ENCODE measurements around the gene AMN. TPM values are rescaled to one million over a fixed set of nuclear protein-coding genes. Genes with fewer than 3 reads are reported as not detected.

Gene AMN
- total RNA-seq, 1 experiment from 2014 or later, result not detected

DNA sequence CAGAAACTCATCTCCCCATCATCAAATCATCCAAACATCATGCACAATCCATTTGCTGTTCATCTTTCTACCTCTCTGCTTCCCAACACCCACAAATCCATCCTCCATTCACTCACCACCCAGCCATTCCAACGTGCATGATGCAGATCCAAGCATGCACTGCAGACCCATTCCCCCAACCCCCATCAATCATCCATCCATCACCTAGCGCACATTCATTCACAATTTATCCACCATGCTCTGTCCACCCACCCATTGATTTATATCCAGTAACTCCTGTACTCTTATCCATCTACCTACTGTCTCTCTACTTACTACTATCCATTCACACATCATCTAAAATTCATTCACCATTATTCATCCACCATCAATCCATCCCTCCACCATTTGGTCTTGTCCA is 4.0 kb upstream of the AMN start:
- TF ChIP-seq, protein P1, sequence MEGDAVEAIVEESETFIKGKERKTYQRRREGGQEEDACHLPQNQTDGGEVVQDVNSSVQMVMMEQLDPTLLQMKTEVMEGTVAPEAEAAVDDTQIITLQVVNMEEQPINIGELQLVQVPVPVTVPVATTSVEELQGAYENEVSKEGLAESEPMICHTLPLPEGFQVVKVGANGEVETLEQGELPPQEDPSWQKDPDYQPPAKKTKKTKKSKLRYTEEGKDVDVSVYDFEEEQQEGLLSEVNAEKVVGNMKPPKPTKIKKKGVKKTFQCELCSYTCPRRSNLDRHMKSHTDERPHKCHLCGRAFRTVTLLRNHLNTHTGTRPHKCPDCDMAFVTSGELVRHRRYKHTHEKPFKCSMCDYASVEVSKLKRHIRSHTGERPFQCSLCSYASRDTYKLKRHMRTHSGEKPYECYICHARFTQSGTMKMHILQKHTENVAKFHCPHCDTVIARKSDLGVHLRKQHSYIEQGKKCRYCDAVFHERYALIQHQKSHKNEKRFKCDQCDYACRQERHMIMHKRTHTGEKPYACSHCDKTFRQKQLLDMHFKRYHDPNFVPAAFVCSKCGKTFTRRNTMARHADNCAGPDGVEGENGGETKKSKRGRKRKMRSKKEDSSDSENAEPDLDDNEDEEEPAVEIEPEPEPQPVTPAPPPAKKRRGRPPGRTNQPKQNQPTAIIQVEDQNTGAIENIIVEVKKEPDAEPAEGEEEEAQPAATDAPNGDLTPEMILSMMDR (IDR thresholded peaks at IDR 0.05; ENCODE audit: unreplicated experiment), result no peak
- DNase-seq (ENCODE audit: unreplicated experiment), result no peak
- CTCF ChIA-PET, result interaction anchor here (0.6 kb wide), 2 partner anchors 93 to 197 kb away, joined by 4 to 5 read pairs; no protein-coding TSS in a partner anchor
- intact Hi-C loops (cut with micrococcal nuclease), result no loop called here
- no TSS peak for BruUV-seq (replicated peaks)
- Mint-ChIP-seq H3K27me3 (ENCODE audit: insufficient read depth, unreplicated experiment) (no peaks in the 10 kb centered on the region), H3K36me3 (ENCODE audit: insufficient read depth, unreplicated experiment) (peaks cover 5% of the 10 kb centered on the region), H3K27ac (ENCODE audit: low read depth, unreplicated experiment) (no peak overlapping the region), H3K4me3 (ENCODE audit: unreplicated experiment) (no peak overlapping the region), H3K4me1 (ENCODE audit: insufficient read depth, unreplicated experiment) (no peaks in the 10 kb centered on the region), H3K9me3 (ENCODE audit: unreplicated experiment) (no peaks in the 10 kb centered on the region)
- POLR2A ChIA-PET, result interaction anchor here (0.6 kb wide), 2 partner anchors 96 to 315 kb away, joined by 3 read pairs; no protein-coding TSS in a partner anchor

DNA sequence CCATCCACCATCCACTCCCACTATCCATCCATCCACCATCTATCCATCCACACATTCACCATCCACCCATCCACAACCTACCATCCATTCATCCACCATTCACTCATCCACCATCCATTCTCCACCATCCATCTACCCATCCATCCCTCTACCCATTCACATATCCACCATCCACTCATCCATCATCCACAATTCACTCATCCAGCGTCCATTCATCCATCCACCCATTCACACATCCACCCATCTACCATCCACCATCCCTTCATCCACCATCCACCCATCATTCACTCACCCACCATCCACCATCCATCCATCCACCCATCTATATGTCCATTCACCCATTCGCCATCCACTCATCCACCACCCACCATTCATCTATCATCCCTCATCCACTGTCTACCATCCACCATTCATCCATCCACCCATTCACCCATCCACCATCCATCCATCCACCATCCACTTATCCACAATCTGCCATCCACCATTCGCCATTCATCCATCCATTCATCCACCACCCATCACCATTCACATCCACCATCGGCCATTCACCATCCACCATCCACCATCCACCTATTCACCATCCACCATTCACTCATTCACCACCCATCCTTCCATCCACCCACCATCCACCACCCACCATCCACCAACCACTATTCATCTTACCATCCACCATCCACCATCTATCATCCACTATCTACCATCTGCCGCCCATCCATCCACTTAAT is 2.0 kb upstream of the AMN start:
- CTCF ChIA-PET, result no interaction called here
- BruUV-seq (replicated peaks), result no TSS peak
- no peak overlapping the region for H3K27ac Mint-ChIP-seq (ENCODE audit: low read depth, unreplicated experiment)

DNA sequence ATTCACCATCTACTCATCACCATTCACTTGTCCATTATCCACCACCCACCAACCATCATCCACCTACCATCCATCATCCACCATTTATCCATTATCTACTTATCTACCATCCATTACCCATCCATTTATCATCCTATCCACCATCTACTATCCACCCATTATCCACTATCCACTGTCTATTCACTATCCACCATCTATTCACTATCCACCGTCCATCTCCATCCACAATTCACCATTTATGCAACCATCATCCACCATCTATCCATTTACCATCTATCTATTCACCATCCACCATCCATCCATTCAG is 1.5 kb upstream of the AMN start:
- Mint-ChIP-seq H3K27ac (ENCODE audit: low read depth, unreplicated experiment) (no peak overlapping the region), H3K9me3 (ENCODE audit: unreplicated experiment) (no peaks in the 10 kb centered on the region), H3K4me3 (ENCODE audit: unreplicated experiment) (no peak overlapping the region), H3K36me3 (ENCODE audit: insufficient read depth, unreplicated experiment) (no peaks in the 10 kb centered on the region), H3K27me3 (ENCODE audit: insufficient read depth, unreplicated experiment) (no peaks in the 10 kb centered on the region), H3K4me1 (ENCODE audit: insufficient read depth, unreplicated experiment) (no peaks in the 10 kb centered on the region)
- TF ChIP-seq, protein P1 (IDR thresholded peaks at IDR 0.05; ENCODE audit: unreplicated experiment), result no peak
- no TSS peak for BruUV-seq (replicated peaks)
- intact Hi-C loops (cut with micrococcal nuclease), result no loop called here
- ChIA-PET POLR2A (no interaction called here), CTCF (no interaction called here)
- no peak for DNase-seq (ENCODE audit: unreplicated experiment)

More for the DNA sequence above, 2.0 kb upstream of the AMN start:
- H3K9me3 Mint-ChIP-seq (ENCODE audit: unreplicated experiment), result no peaks in the 10 kb centered on the region
- intact Hi-C loops (cut with micrococcal nuclease), result no loop called here
- H3K4me3 Mint-ChIP-seq (ENCODE audit: unreplicated experiment), result no peak overlapping the region
- DNase-seq (ENCODE audit: unreplicated experiment), result no peak
- POLR2A ChIA-PET, result no interaction called here
- no peaks in the 10 kb centered on the region for H3K36me3 Mint-ChIP-seq (ENCODE audit: insufficient read depth, unreplicated experiment)
- H3K4me1 Mint-ChIP-seq (ENCODE audit: insufficient read depth, unreplicated experiment), result no peaks in the 10 kb centered on the region
- H3K27me3 Mint-ChIP-seq (ENCODE audit: insufficient read depth, unreplicated experiment), result no peaks in the 10 kb centered on the region
- TF ChIP-seq, protein P1 (IDR thresholded peaks at IDR 0.05; ENCODE audit: unreplicated experiment), result no peak

DNA sequence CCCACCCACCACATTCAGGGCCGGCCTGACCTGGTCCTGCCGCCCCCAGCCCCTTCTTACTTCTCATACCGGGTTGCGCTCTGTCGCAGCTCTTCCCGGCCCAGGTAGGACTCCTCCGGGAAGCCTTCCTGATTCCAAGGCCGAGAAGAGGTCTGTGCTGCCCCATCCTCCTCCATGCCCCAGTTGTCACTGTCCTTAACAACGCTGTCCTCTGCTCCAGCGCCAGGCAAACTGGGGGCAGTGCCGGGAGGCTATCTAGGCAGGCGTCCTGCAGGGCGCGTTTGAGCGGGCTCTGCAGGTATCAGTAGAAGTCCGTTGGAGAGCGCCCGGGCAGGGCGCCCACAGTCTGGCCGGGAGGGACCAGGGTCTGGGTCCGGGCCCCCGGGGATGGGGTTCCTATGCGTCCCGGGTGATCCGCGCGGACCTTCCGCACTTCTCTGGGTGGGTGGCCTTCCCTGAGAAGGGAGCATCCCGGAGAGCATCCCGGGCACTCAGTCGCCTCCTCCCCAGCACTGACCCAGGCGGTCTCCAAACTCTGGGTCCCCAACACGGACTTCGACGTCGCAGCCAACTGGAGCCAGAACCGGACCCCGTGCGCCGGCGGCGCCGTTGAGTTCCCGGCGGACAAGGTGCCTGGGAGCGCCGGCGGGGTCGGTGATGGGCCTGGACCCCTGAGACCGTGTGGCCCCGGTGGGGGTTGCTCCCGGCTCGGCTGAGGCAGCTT is 900 bp downstream of the AMN start:
- intact Hi-C loops (cut with micrococcal nuclease), result no loop called here
- BruUV-seq (replicated peaks), result no TSS peak

More for the DNA sequence above, 900 bp downstream of the AMN start:
- Mint-ChIP-seq H3K4me1 (ENCODE audit: insufficient read depth, unreplicated experiment) (peaks cover 6% of the 10 kb centered on the region), H3K9me3 (ENCODE audit: unreplicated experiment) (no peaks in the 10 kb centered on the region), H3K36me3 (ENCODE audit: insufficient read depth, unreplicated experiment) (no peaks in the 10 kb centered on the region), H3K27ac (ENCODE audit: low read depth, unreplicated experiment) (no peak overlapping the region), H3K4me3 (ENCODE audit: unreplicated experiment) (no peak overlapping the region), H3K27me3 (ENCODE audit: insufficient read depth, unreplicated experiment) (no peaks in the 10 kb centered on the region)
- ChIA-PET CTCF (no interaction called here), POLR2A (no interaction called here)
- TF ChIP-seq, protein P1 (IDR thresholded peaks at IDR 0.05; ENCODE audit: unreplicated experiment), result no peak
- DNase-seq (ENCODE audit: unreplicated experiment), result no peak

Data from MCF 10A (cell line).